ENCODE data around the gene NEK1. TPM values are rescaled to one million over a fixed set of nuclear protein-coding genes. Genes with fewer than 3 reads are reported as not detected.
"Not testable (repeated sequence)": the region's sequence is repeated elsewhere in the genome, so short reads cannot be mapped to it uniquely, and the experiment has no call there.

The NEK1 gene
- total and polyA plus RNA-seq, 4 donors: 3.6 to 32.9 (median 9.3) TPM

GRCh38 chr4:169571435-169571834 is 40.9 kb downstream of the NEK1 start:
- no peak for TF ChIP-seq CTCF (IDR thresholded peaks at IDR 0.05; ENCODE audit: control extremely low read depth, extremely low read depth)
- no peaks in the 10 kb centered on the region for H3K9me3 ChIP-seq (ENCODE audit: control insufficient read depth in 4 of 4, insufficient read depth in 3 of 4, low read length in 3 of 4)
- peaks cover 5 to 13% (median 10%) of the 10 kb centered on the region in 4 donors for H3K36me3 ChIP-seq (ENCODE audit: control insufficient read depth in 4 of 4, insufficient read depth in 4 of 4, low read length in 4 of 4)
- no peak for DNase-seq
- no peak overlapping the region for H3K27ac ChIP-seq (ENCODE audit: low read depth in 1 of 2, low read length in 1 of 2)
- H3K4me3 ChIP-seq: no peak overlapping the region
- H3K27me3 ChIP-seq (ENCODE audit: control insufficient read depth in 3 of 3, insufficient read depth in 3 of 3, low read length in 2 of 3): no peaks in the 10 kb centered on the region
- no peak for ATAC-seq (ENCODE audit: insufficient read depth, low FRiP score)
- no peaks in the 10 kb centered on the region for H3K4me1 ChIP-seq (ENCODE audit: control insufficient read depth in 5 of 5, insufficient read depth in 5 of 5, low read length in 5 of 5)
- H3K9ac ChIP-seq (ENCODE audit: insufficient read depth in 1 of 2, low read length in 2 of 2): no peak overlapping the region
- WGBS, 2 donors: 90 to 94% methylated on average over 4 of the region's 4 CpGs

DNA sequence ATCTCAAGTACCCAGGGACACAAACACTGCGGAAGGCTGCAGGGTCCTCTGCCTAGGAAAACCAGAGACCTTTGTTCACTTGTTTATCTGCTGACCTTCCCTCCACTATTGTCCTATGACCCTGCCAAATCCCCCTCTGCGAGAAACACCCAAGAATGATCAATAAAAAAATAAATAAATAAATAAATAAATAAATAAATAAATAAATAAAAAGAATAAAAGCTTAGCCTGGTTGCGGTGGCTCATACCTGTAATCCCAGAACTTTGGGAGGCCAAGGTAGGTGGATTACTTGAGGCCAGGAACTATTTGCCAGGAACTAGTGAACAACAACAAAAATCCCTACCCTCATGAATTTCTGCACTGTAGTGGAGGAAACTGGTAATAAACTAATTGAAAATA is 41.4 kb downstream of the NEK1 start:
- not testable (repeated sequence) for ATAC-seq (ENCODE audit: insufficient read depth, low FRiP score); DNase-seq
- whole genome bisulfite sequencing, 2 donors: 98% methylated on average over 1 to 2 of the region's 3 CpGs

GRCh38 chr4:169570266-169570665 is 42.1 kb downstream of the NEK1 start:
- peaks cover 5 to 10% (median 5%) of the 10 kb centered on the region in 4 donors for H3K36me3 ChIP-seq (ENCODE audit: control insufficient read depth in 4 of 4, insufficient read depth in 4 of 4, low read length in 4 of 4)
- not testable (repeated sequence) for DNase-seq; H3K9me3 ChIP-seq (ENCODE audit: control insufficient read depth in 4 of 4, insufficient read depth in 3 of 4, low read length in 3 of 4); H3K4me3 ChIP-seq; H3K9ac ChIP-seq (ENCODE audit: insufficient read depth in 1 of 2, low read length in 2 of 2); H3K27me3 ChIP-seq (ENCODE audit: control insufficient read depth in 3 of 3, insufficient read depth in 3 of 3, low read length in 2 of 3); ATAC-seq (ENCODE audit: insufficient read depth, low FRiP score); H3K4me1 ChIP-seq (ENCODE audit: control insufficient read depth in 5 of 5, insufficient read depth in 5 of 5, low read length in 5 of 5); H3K27ac ChIP-seq (ENCODE audit: low read depth in 1 of 2, low read length in 1 of 2)
- 95 to 98% methylated on average over 18 to 26 of the region's 26 CpGs for WGBS, 2 donors

More for the DNA sequence above, 41.4 kb downstream of the NEK1 start:
- H3K27me3 ChIP-seq (ENCODE audit: control insufficient read depth in 3 of 3, insufficient read depth in 3 of 3, low read length in 2 of 3); H3K9me3 ChIP-seq (ENCODE audit: control insufficient read depth in 4 of 4, insufficient read depth in 3 of 4, low read length in 3 of 4); H3K4me3 ChIP-seq; H3K9ac ChIP-seq (ENCODE audit: insufficient read depth in 1 of 2, low read length in 2 of 2); H3K27ac ChIP-seq (ENCODE audit: low read depth in 1 of 2, low read length in 1 of 2); H3K4me1 ChIP-seq (ENCODE audit: control insufficient read depth in 5 of 5, insufficient read depth in 5 of 5, low read length in 5 of 5): not testable (repeated sequence)
- peaks cover 5 to 13% (median 8%) of the 10 kb centered on the region in 4 donors for H3K36me3 ChIP-seq (ENCODE audit: control insufficient read depth in 4 of 4, insufficient read depth in 4 of 4, low read length in 4 of 4)

DNA sequence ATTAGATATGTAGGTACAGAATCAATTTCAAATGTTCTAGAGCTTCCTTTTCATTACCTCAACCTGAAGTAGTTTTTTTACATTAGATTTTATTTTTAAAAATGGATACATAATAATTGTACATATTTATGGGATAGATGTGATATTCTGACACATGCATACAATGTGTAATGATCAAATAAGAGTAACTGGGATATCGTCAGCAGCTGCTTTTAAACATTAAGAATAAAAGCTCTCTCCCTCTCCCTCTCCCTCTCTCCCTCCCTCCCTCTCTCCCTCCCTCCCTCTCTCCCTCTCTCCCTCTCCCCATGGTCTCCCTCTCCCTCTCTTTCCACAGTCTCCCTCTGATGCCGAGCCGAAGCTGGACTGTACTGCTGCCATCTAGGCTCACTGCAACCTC is 43.2 kb downstream of the NEK1 start:
- H3K27ac ChIP-seq (ENCODE audit: low read depth in 1 of 2, low read length in 1 of 2); H3K9ac ChIP-seq (ENCODE audit: insufficient read depth in 1 of 2, low read length in 2 of 2); DNase-seq; H3K27me3 ChIP-seq (ENCODE audit: control insufficient read depth in 3 of 3, insufficient read depth in 3 of 3, low read length in 2 of 3); H3K4me1 ChIP-seq (ENCODE audit: control insufficient read depth in 5 of 5, insufficient read depth in 5 of 5, low read length in 5 of 5); H3K9me3 ChIP-seq (ENCODE audit: control insufficient read depth in 4 of 4, insufficient read depth in 3 of 4, low read length in 3 of 4); ATAC-seq (ENCODE audit: insufficient read depth, low FRiP score); H3K36me3 ChIP-seq (ENCODE audit: control insufficient read depth in 4 of 4, insufficient read depth in 4 of 4, low read length in 4 of 4); H3K4me3 ChIP-seq: not testable (repeated sequence)
- WGBS, 2 donors: 90 to 97% methylated on average over 1 of the region's 3 CpGs

DNA sequence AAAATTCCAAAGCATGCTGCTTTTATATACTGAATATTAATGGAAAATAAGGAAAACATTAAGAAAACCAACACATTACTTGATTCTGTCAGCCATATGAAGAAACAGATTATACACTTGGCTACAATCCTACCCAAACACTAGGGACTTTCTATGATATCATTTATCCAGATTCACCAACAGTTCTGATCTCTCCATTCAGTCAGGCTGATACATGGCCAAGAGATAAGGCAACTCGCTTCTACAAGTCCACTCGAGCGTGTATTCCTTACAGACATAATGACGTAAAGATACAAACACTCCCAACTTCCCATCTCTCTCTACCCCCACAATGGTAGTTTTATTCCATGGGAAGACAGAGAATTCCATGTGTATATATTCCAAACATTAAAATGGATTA is 44.5 kb downstream of the NEK1 start:
- H3K9me3 ChIP-seq (ENCODE audit: control insufficient read depth in 4 of 4, insufficient read depth in 3 of 4, low read length in 3 of 4): no peaks in the 10 kb centered on the region
- H3K9ac ChIP-seq (ENCODE audit: insufficient read depth in 1 of 2, low read length in 2 of 2): no peak overlapping the region
- peak in 1 of 3 donors; percentile 14 for DNase-seq
- no peak overlapping the region for H3K4me3 ChIP-seq
- 77 to 89% methylated on average over 4 of the region's 4 CpGs for WGBS, 2 donors
- no peak for ATAC-seq (ENCODE audit: insufficient read depth, low FRiP score)
- peaks cover 0 to 5% (median 0%) of the 10 kb centered on the region in 5 donors for H3K4me1 ChIP-seq (ENCODE audit: control insufficient read depth in 5 of 5, insufficient read depth in 5 of 5, low read length in 5 of 5)
- H3K36me3 ChIP-seq (ENCODE audit: control insufficient read depth in 4 of 4, insufficient read depth in 4 of 4, low read length in 4 of 4): peaks cover 0 to 4% (median 3%) of the 10 kb centered on the region in 4 donors
- no peak overlapping the region for H3K27ac ChIP-seq (ENCODE audit: low read depth in 1 of 2, low read length in 1 of 2)
- no peak for TF ChIP-seq CTCF (IDR thresholded peaks at IDR 0.05; ENCODE audit: control extremely low read depth, extremely low read depth)
- no peaks in the 10 kb centered on the region for H3K27me3 ChIP-seq (ENCODE audit: control insufficient read depth in 3 of 3, insufficient read depth in 3 of 3, low read length in 2 of 3)
